ENCODE measurements around the gene TCTA. TPM values are rescaled to one million over a fixed set of nuclear protein-coding genes. Genes with fewer than 3 reads are reported as not detected.

TCTA gene
- total RNA-seq, 1 experiment from 2014 or later, result 22.3 TPM

Other genes with a start within 250 kb of the TCTA start
- gene CCDC71, start 246.1 kb upstream of the TCTA start, total RNA-seq (2014; rRNA removed; shearing (Covaris generic); ENCODE audit: low replicate concordance), result 36.4 and 39.6 TPM in 2 replicates
- 7.6 and 8.8 TPM in 2 replicates for gene KLHDC8B, start 240.8 kb upstream of the TCTA start, total RNA-seq (2014; rRNA removed; shearing (Covaris generic); ENCODE audit: low replicate concordance)
- gene C3orf62, start 135.2 kb upstream of the TCTA start, total RNA-seq (2014; rRNA removed; shearing (Covaris generic); ENCODE audit: low replicate concordance), result 1.4 and 2.7 TPM in 2 replicates
- gene USP4, start 72.4 kb upstream of the TCTA start, total RNA-seq (2014; rRNA removed; shearing (Covaris generic); ENCODE audit: low replicate concordance), result 22.7 and 30.3 TPM in 2 replicates
- gene GPX1, start 54.1 kb upstream of the TCTA start, total RNA-seq (2014; rRNA removed; shearing (Covaris generic); ENCODE audit: low replicate concordance), result 74.0 and 247 TPM in 2 replicates
- 495 and 617 TPM in 2 replicates for gene RHOA, start 447 bp upstream of the TCTA start, total RNA-seq (2014; rRNA removed; shearing (Covaris generic); ENCODE audit: low replicate concordance)
- gene AMT, start 10.1 kb downstream of the TCTA start, total RNA-seq (2014; rRNA removed; shearing (Covaris generic); ENCODE audit: low replicate concordance), result 1.2 TPM in 1 of 2 replicates, not detected in the other
- 13.9 and 19.9 TPM in 2 replicates for gene NICN1, start 16.9 kb downstream of the TCTA start, total RNA-seq (2014; rRNA removed; shearing (Covaris generic); ENCODE audit: low replicate concordance)
- gene DAG1, start 57.8 kb downstream of the TCTA start, total RNA-seq (2014; rRNA removed; shearing (Covaris generic); ENCODE audit: low replicate concordance), result 43.5 and 52.3 TPM in 2 replicates
- gene BSN, start 142.1 kb downstream of the TCTA start, total RNA-seq (2014; rRNA removed; shearing (Covaris generic); ENCODE audit: low replicate concordance), result 0.05 and 0.23 TPM in 2 replicates

All from MG63 (cell line).